ENCODE data around the gene MEF2A. TPM values are rescaled to one million over a fixed set of nuclear protein-coding genes. Genes with fewer than 3 reads are reported as not detected.

MEF2A gene
- total RNA-seq, 1 donor, result 56.5 TPM

GRCh38 chr15:99707473-99708270 lies 141.9 kb downstream of the MEF2A start:
- H3K27me3 ChIP-seq (ENCODE audit: insufficient read depth, low read length), result no peaks in the 10 kb centered on the region
- H3K4me1 ChIP-seq (ENCODE audit: insufficient read depth, low read length), result peaks cover 16% of the 10 kb centered on the region
- no peaks in the 10 kb centered on the region for H3K9me3 ChIP-seq (ENCODE audit: low read depth, low read length)
- H3K4me3 ChIP-seq (ENCODE audit: low read length), result no peak overlapping the region

- H3K4me3 ChIP-seq (ENCODE audit: low read length), result no peak overlapping the region
- peaks cover 10% of the 10 kb centered on the region for H3K4me1 ChIP-seq (ENCODE audit: insufficient read depth, low read length)
- no peaks in the 10 kb centered on the region for H3K9me3 ChIP-seq (ENCODE audit: low read depth, low read length)
- no peaks in the 10 kb centered on the region for H3K27me3 ChIP-seq (ENCODE audit: insufficient read depth, low read length)
Measured at GRCh38 chr15:99708563-99708962, 142.8 kb downstream of the MEF2A start.

GRCh38 chr15:99709243-99709986 lies 143.6 kb downstream of the MEF2A start:
- peaks cover 4% of the 10 kb centered on the region for H3K4me1 ChIP-seq (ENCODE audit: insufficient read depth, low read length)
- no peaks in the 10 kb centered on the region for H3K9me3 ChIP-seq (ENCODE audit: low read depth, low read length)
- no peaks in the 10 kb centered on the region for H3K27me3 ChIP-seq (ENCODE audit: insufficient read depth, low read length)
- no peak overlapping the region for H3K4me3 ChIP-seq (ENCODE audit: low read length)

- H3K9me3 ChIP-seq (ENCODE audit: low read depth, low read length), result no peaks in the 10 kb centered on the region
- no peaks in the 10 kb centered on the region for H3K27me3 ChIP-seq (ENCODE audit: insufficient read depth, low read length)
- H3K4me1 ChIP-seq (ENCODE audit: insufficient read depth, low read length), result peaks cover 4% of the 10 kb centered on the region
- no peak overlapping the region for H3K4me3 ChIP-seq (ENCODE audit: low read length)
Measured at GRCh38 chr15:99711625-99712024, 145.8 kb downstream of the MEF2A start.

- Histone ChIP-seq H3K27me3 (ENCODE audit: insufficient read depth, low read length) (no peaks in the 10 kb centered on the region), H3K4me1 (ENCODE audit: insufficient read depth, low read length) (no peaks in the 10 kb centered on the region), H3K4me3 (ENCODE audit: low read length) (no peak overlapping the region), H3K9me3 (ENCODE audit: low read depth, low read length) (no peaks in the 10 kb centered on the region)
Measured at GRCh38 chr15:99712415-99712814, 146.6 kb downstream of the MEF2A start.

GRCh38 chr15:99716540-99717095 lies 150.8 kb downstream of the MEF2A start:
- Histone ChIP-seq H3K27me3 (ENCODE audit: insufficient read depth, low read length) (no peaks in the 10 kb centered on the region), H3K9me3 (ENCODE audit: low read depth, low read length) (no peaks in the 10 kb centered on the region)

GRCh38 chr15:99717161-99718009 lies 151.6 kb downstream of the MEF2A start:
- Histone ChIP-seq H3K27me3 (ENCODE audit: insufficient read depth, low read length) (no peaks in the 10 kb centered on the region), H3K4me3 (ENCODE audit: low read length) (no peak overlapping the region), H3K9me3 (ENCODE audit: low read depth, low read length) (no peaks in the 10 kb centered on the region), H3K4me1 (ENCODE audit: insufficient read depth, low read length) (peaks cover 19% of the 10 kb centered on the region)

More at GRCh38 chr15:99716540-99717095, 150.8 kb downstream of the MEF2A start:
- Histone ChIP-seq H3K4me1 (ENCODE audit: insufficient read depth, low read length) (peaks cover 19% of the 10 kb centered on the region), H3K4me3 (ENCODE audit: low read length) (no peak overlapping the region)

- no peak overlapping the region for H3K4me3 ChIP-seq (ENCODE audit: low read length)
- H3K9me3 ChIP-seq (ENCODE audit: low read depth, low read length), result no peaks in the 10 kb centered on the region
- H3K4me1 ChIP-seq (ENCODE audit: insufficient read depth, low read length), result peaks cover 19% of the 10 kb centered on the region
- H3K27me3 ChIP-seq (ENCODE audit: insufficient read depth, low read length), result no peaks in the 10 kb centered on the region
Measured at GRCh38 chr15:99718421-99718820, 152.6 kb downstream of the MEF2A start.

GRCh38 chr15:99719096-99719541 lies 153.3 kb downstream of the MEF2A start:
- no peaks in the 10 kb centered on the region for H3K27me3 ChIP-seq (ENCODE audit: insufficient read depth, low read length)
- no peak overlapping the region for H3K4me3 ChIP-seq (ENCODE audit: low read length)
- peaks cover 19% of the 10 kb centered on the region for H3K4me1 ChIP-seq (ENCODE audit: insufficient read depth, low read length)
- no peaks in the 10 kb centered on the region for H3K9me3 ChIP-seq (ENCODE audit: low read depth, low read length)

GRCh38 chr15:99720533-99720932 lies 154.7 kb downstream of the MEF2A start:
- H3K27me3 ChIP-seq (ENCODE audit: insufficient read depth, low read length), result no peaks in the 10 kb centered on the region
- no peaks in the 10 kb centered on the region for H3K9me3 ChIP-seq (ENCODE audit: low read depth, low read length)
- peaks cover 19% of the 10 kb centered on the region for H3K4me1 ChIP-seq (ENCODE audit: insufficient read depth, low read length)
- H3K4me3 ChIP-seq (ENCODE audit: low read length), result no peak overlapping the region

GRCh38 chr15:99721104-99721778 lies 155.5 kb downstream of the MEF2A start:
- H3K27me3 ChIP-seq (ENCODE audit: insufficient read depth, low read length), result no peaks in the 10 kb centered on the region
- no peak overlapping the region for H3K4me3 ChIP-seq (ENCODE audit: low read length)
- H3K4me1 ChIP-seq (ENCODE audit: insufficient read depth, low read length), result peaks cover 19% of the 10 kb centered on the region
- no peaks in the 10 kb centered on the region for H3K9me3 ChIP-seq (ENCODE audit: low read depth, low read length)

- no peak overlapping the region for H3K4me3 ChIP-seq (ENCODE audit: low read length)
- H3K4me1 ChIP-seq (ENCODE audit: insufficient read depth, low read length), result peaks cover 19% of the 10 kb centered on the region
- no peaks in the 10 kb centered on the region for H3K27me3 ChIP-seq (ENCODE audit: insufficient read depth, low read length)
- H3K9me3 ChIP-seq (ENCODE audit: low read depth, low read length), result no peaks in the 10 kb centered on the region
Measured at GRCh38 chr15:99721896-99722295, 156.1 kb downstream of the MEF2A start.

- no peak overlapping the region for H3K4me3 ChIP-seq (ENCODE audit: low read length)
- H3K9me3 ChIP-seq (ENCODE audit: low read depth, low read length), result no peaks in the 10 kb centered on the region
- H3K4me1 ChIP-seq (ENCODE audit: insufficient read depth, low read length), result peaks cover 19% of the 10 kb centered on the region
- H3K27me3 ChIP-seq (ENCODE audit: insufficient read depth, low read length), result no peaks in the 10 kb centered on the region
Measured at GRCh38 chr15:99722406-99722805, 156.6 kb downstream of the MEF2A start.

- H3K9me3 ChIP-seq (ENCODE audit: low read depth, low read length), result no peaks in the 10 kb centered on the region
- H3K27me3 ChIP-seq (ENCODE audit: insufficient read depth, low read length), result no peaks in the 10 kb centered on the region
- peaks cover 3% of the 10 kb centered on the region for H3K4me1 ChIP-seq (ENCODE audit: insufficient read depth, low read length)
- H3K4me3 ChIP-seq (ENCODE audit: low read length), result no peak overlapping the region
Measured at GRCh38 chr15:99726333-99726732, 160.5 kb downstream of the MEF2A start.

Data from mononuclear cell (primary cell).